ENCODE results near the gene CCDC12. TPM values are rescaled to one million over a fixed set of nuclear protein-coding genes. Genes with fewer than 3 reads are reported as not detected.

The CCDC12 gene
- total RNA-seq, 4 donors from 2014 or later, result 56.1 to 86.8 (median 81.6) TPM

DNA sequence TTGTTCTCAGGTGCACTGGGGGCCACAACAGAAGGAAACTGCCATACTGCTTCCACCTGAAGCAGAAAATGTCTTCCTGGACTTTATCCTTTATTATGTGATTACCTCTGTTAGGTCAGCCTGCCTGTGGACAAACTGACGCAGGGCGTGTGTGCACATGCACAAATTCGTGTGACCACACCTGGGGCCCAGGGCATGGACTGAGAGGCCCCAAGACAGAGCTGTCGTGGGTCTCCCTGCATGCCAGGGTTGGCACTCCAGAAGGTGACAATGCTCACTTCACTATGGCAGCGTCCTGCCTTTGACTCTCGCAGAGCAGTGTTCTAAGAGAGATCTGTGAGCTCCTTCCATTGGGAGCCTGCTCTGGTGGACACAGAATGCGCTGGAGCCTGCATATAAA is 34.5 kb downstream of the CCDC12 start:
- Histone ChIP-seq H3K4me1 (peaks cover 59% of the 10 kb centered on the region), H3K36me3 (peaks cover 34% of the 10 kb centered on the region), H3K27me3 (no peaks in the 10 kb centered on the region), H3K4me3 (no peak overlapping the region), H3K27ac (no peak overlapping the region), H3K9me3 (no peaks in the 10 kb centered on the region)
- peak in 1 of 2 donors; percentile 32 for DNase-seq (ENCODE audit: low spot score in 2 of 2)
- TF ChIP-seq EP300 (IDR thresholded peaks at IDR 0.05), result no peak
- TF ChIP-seq CTCF (IDR thresholded peaks at IDR 0.05), result no peak
- TF ChIP-seq POLR2AphosphoS5 (IDR thresholded peaks at IDR 0.05), result no peak
- TF ChIP-seq POLR2A (IDR thresholded peaks at IDR 0.05), result no peak
- 86% methylated on average over 7 of the region's 7 CpGs for WGBS

DNA sequence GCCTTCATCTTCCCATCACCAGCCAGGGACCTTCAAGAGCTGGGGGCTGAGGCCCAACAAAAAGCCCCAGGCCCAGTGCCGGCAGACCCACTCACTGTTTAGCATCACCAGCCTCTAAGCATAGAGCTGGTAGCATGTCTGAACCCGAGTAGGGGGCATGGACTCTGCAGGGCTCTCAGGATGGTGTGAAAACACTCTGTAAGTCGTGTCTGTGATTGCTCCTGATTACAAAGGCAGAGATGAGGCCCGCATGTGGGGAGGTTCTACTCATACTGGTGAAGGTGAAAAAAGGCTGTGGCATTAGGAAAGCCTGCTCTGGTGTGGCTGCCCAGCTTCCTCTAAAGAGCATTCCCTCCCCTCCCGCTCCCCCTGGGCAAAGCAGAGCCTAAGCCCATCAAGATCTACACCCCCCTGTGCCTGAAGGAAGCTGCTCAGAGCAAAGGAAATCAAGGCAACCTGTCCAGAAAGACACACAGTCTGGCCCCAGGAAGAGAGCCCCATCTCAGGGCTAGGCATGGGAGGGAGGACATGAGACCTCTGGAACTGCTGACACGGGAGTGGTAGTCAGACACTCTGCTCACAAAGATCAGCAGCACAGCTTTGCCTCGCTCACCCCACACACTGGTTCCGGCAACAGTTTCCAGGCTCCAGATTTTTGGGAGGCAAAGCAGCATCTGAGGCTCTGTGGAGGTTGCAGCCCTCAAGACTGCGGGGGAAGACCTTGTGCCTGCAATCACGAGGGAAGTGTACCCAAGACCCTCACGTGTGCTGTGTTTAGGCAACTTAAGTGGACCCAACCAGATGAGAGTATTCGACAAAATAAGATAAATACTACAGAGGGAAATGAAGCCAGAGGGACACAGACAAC is 36.7 kb downstream of the CCDC12 start:
- 95% methylated on average over 11 of the region's 12 CpGs for WGBS
- Histone ChIP-seq H3K4me3 (no peak overlapping the region), H3K4me1 (peaks cover 57% of the 10 kb centered on the region), H3K9me3 (no peaks in the 10 kb centered on the region), H3K27me3 (no peaks in the 10 kb centered on the region), H3K36me3 (peaks cover 34% of the 10 kb centered on the region), H3K27ac (no peak overlapping the region)
- TF ChIP-seq POLR2A (IDR thresholded peaks at IDR 0.05), result no peak
- no peak for TF ChIP-seq EP300 (IDR thresholded peaks at IDR 0.05)
- TF ChIP-seq POLR2AphosphoS5 (IDR thresholded peaks at IDR 0.05), result no peak
- no peak for TF ChIP-seq CTCF (IDR thresholded peaks at IDR 0.05)
- DNase-seq (ENCODE audit: low spot score in 2 of 2), result peak in 1 of 2 donors; percentile 38

DNA sequence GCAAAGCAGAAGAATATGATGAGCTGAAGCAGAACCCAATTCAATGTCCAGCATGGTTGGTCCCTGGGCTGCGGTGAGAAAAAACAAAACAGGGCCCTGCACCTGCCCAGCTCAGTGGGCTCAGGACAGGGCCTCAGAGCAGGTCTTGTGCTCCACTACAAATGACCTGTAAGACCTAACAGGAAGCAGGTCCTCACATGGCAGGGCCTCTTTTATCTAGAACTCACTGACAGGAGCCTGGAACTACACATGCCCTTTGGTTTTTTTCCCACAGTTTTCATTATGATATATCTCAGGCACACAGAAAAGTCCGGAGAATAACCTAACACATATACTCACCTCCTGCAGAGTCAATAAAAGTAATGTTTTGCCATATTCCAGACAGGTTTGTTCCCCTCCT is 38.4 kb downstream of the CCDC12 start:
- WGBS, result 94% methylated on average over 2 of the region's 2 CpGs
- H3K9me3 ChIP-seq, result no peaks in the 10 kb centered on the region
- peaks cover 57% of the 10 kb centered on the region for H3K4me1 ChIP-seq
- no peaks in the 10 kb centered on the region for H3K27me3 ChIP-seq
- H3K4me3 ChIP-seq, result no peak overlapping the region
- TF ChIP-seq CTCF (IDR thresholded peaks at IDR 0.05) (no peak), POLR2AphosphoS5 (IDR thresholded peaks at IDR 0.05) (no peak), EP300 (IDR thresholded peaks at IDR 0.05) (no peak), POLR2A (IDR thresholded peaks at IDR 0.05) (no peak)
- H3K36me3 ChIP-seq, result peaks cover 34% of the 10 kb centered on the region
- H3K27ac ChIP-seq, result no peak overlapping the region
- DNase-seq (ENCODE audit: low spot score in 2 of 2), result peak in 1 of 2 donors; percentile 44

DNA sequence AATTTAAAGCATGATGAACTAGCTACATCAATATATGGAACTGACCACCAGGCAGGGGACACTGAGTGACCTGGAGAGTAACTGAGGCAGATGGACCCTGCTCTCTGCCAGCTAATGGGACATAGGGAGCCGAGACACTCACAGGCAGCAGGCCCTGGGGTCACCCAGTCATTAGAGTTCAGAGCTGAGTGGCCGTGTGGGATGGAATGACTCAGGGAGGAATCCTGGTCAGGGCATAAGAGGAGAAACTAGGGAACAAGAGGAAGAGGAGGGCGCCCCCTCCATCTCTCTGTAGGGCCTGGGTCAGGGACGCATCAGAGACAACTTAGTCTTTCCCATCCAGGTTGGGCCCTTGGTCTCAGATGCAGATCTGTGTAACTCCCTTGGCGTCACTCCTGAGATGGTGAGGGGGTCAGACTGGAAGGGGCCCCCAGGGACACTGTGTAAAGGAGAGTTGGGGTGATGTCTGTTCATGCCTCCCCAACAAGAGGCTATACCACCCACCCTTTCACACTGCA is 39.8 kb downstream of the CCDC12 start:
- DNase-seq (ENCODE audit: low spot score in 2 of 2), result no peak
- 82% methylated on average over 3 of the region's 5 CpGs for WGBS
- peaks cover 59% of the 10 kb centered on the region for H3K4me1 ChIP-seq
- no peak overlapping the region for H3K27ac ChIP-seq
- no peaks in the 10 kb centered on the region for H3K27me3 ChIP-seq
- H3K36me3 ChIP-seq, result peaks cover 34% of the 10 kb centered on the region
- TF ChIP-seq CTCF (IDR thresholded peaks at IDR 0.05) (no peak), POLR2A (IDR thresholded peaks at IDR 0.05) (no peak), POLR2AphosphoS5 (IDR thresholded peaks at IDR 0.05) (no peak), EP300 (IDR thresholded peaks at IDR 0.05) (no peak)
- H3K4me3 ChIP-seq, result no peak overlapping the region
- no peaks in the 10 kb centered on the region for H3K9me3 ChIP-seq

- DNase-seq (ENCODE audit: low spot score in 2 of 2), result no peak
- Histone ChIP-seq H3K9me3 (no peaks in the 10 kb centered on the region), H3K4me1 (peaks cover 66% of the 10 kb centered on the region), H3K27ac (peak overlapping the region; percentile 81), H3K4me3 (no peak overlapping the region), H3K36me3 (peaks cover 34% of the 10 kb centered on the region), H3K27me3 (no peaks in the 10 kb centered on the region)
- TF ChIP-seq POLR2AphosphoS5 (IDR thresholded peaks at IDR 0.05), result no peak
- TF ChIP-seq CTCF (IDR thresholded peaks at IDR 0.05), result no peak
- no peak for TF ChIP-seq EP300 (IDR thresholded peaks at IDR 0.05)
- no peak for TF ChIP-seq POLR2A (IDR thresholded peaks at IDR 0.05)
- 88% methylated on average over 7 of the region's 7 CpGs for WGBS
Observed at GRCh38 chr3:46935989-46936558, 40.5 kb downstream of the CCDC12 start.

Data from suprapubic skin (tissue), 4 donors.